ENCODE data around the gene MDGA2. TPM values are rescaled to one million over a fixed set of nuclear protein-coding genes. Genes with fewer than 3 reads are reported as not detected.

Gene MDGA2
- total RNA-seq, 1 donor from 2014 or later, result not detected

DNA sequence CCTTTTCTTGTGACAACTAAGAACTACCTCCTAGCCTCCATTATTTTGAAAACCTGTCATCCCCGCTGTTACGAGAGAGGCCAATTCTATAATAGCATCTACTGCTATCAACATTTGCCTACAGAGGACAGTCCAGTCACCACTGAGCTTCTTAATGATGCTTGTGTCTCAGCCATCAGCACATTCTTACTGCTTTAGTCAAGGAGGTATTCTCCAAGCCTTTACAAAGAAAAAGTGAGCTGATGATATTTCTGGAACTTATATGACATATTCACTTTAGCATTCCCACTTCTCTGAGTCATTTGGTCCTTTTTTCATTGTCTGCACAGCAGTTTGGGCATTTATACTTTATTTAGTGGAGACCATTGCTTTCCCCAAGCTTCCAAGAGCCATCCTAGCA lies 526.1 kb downstream of the MDGA2 start:
- H3K27ac Mint-ChIP-seq, result no peak overlapping the region
- intact Hi-C loops (cut with micrococcal nuclease), result no loop called here
- H3K4me3 Mint-ChIP-seq, result no peak overlapping the region
- TF ChIP-seq, protein P1, sequence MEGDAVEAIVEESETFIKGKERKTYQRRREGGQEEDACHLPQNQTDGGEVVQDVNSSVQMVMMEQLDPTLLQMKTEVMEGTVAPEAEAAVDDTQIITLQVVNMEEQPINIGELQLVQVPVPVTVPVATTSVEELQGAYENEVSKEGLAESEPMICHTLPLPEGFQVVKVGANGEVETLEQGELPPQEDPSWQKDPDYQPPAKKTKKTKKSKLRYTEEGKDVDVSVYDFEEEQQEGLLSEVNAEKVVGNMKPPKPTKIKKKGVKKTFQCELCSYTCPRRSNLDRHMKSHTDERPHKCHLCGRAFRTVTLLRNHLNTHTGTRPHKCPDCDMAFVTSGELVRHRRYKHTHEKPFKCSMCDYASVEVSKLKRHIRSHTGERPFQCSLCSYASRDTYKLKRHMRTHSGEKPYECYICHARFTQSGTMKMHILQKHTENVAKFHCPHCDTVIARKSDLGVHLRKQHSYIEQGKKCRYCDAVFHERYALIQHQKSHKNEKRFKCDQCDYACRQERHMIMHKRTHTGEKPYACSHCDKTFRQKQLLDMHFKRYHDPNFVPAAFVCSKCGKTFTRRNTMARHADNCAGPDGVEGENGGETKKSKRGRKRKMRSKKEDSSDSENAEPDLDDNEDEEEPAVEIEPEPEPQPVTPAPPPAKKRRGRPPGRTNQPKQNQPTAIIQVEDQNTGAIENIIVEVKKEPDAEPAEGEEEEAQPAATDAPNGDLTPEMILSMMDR (IDR thresholded peaks at IDR 0.05), result no peak
- no peak for ATAC-seq (ENCODE audit: low read depth)
- POLR2A ChIA-PET, result no interaction called here
- H3K4me1 Mint-ChIP-seq, result no peaks in the 10 kb centered on the region
- peaks cover 9% of the 10 kb centered on the region for H3K9me3 Mint-ChIP-seq
- DNase-seq, result no peak
- CTCF ChIA-PET, result no interaction called here
- no peaks in the 10 kb centered on the region for H3K27me3 Mint-ChIP-seq
- no peaks in the 10 kb centered on the region for H3K36me3 Mint-ChIP-seq (ENCODE audit: low read depth)

- Mint-ChIP-seq H3K4me3 (no peak overlapping the region), H3K9me3 (peaks cover 6% of the 10 kb centered on the region), H3K36me3 (ENCODE audit: low read depth) (no peaks in the 10 kb centered on the region), H3K27me3 (no peaks in the 10 kb centered on the region), H3K27ac (no peak overlapping the region), H3K4me1 (no peaks in the 10 kb centered on the region)
- ChIA-PET POLR2A (no interaction called here), CTCF (no interaction called here)
- DNase-seq (no peak), ATAC-seq (ENCODE audit: low read depth) (no peak)
- intact Hi-C loops (cut with micrococcal nuclease), result no loop called here
- TF ChIP-seq, protein P1 (IDR thresholded peaks at IDR 0.05), result no peak
Observed at GRCh38 chr14:47148686-47149085, 526.7 kb downstream of the MDGA2 start.

GRCh38 chr14:47120645-47121044 lies 554.8 kb downstream of the MDGA2 start:
- DNase-seq, result no peak
- no peak overlapping the region for H3K4me3 Mint-ChIP-seq
- ATAC-seq (ENCODE audit: low read depth), result no peak
- H3K36me3 Mint-ChIP-seq (ENCODE audit: low read depth), result no peaks in the 10 kb centered on the region
- H3K27me3 Mint-ChIP-seq, result no peaks in the 10 kb centered on the region
- POLR2A ChIA-PET, result no interaction called here
- no peak overlapping the region for H3K27ac Mint-ChIP-seq
- no peaks in the 10 kb centered on the region for H3K4me1 Mint-ChIP-seq
- H3K9me3 Mint-ChIP-seq, result peaks cover 12% of the 10 kb centered on the region
- intact Hi-C loops (cut with micrococcal nuclease), result no loop called here
- TF ChIP-seq, protein P1 (IDR thresholded peaks at IDR 0.05), result no peak
- CTCF ChIA-PET, result no interaction called here

- intact Hi-C loops (cut with micrococcal nuclease), result no loop called here
- H3K27me3 Mint-ChIP-seq, result no peaks in the 10 kb centered on the region
- H3K9me3 Mint-ChIP-seq, result peaks cover 2% of the 10 kb centered on the region
- H3K4me3 Mint-ChIP-seq, result no peak overlapping the region
- no peak for DNase-seq
- ATAC-seq (ENCODE audit: low read depth), result no peak
- H3K27ac Mint-ChIP-seq, result no peak overlapping the region
- TF ChIP-seq, protein P1 (IDR thresholded peaks at IDR 0.05), result no peak
- H3K36me3 Mint-ChIP-seq (ENCODE audit: low read depth), result no peaks in the 10 kb centered on the region
- ChIA-PET CTCF (no interaction called here), POLR2A (no interaction called here)
- no peaks in the 10 kb centered on the region for H3K4me1 Mint-ChIP-seq
Observed at GRCh38 chr14:47103771-47104170, 571.6 kb downstream of the MDGA2 start.

- Mint-ChIP-seq H3K27me3 (no peaks in the 10 kb centered on the region), H3K4me1 (no peaks in the 10 kb centered on the region), H3K36me3 (ENCODE audit: low read depth) (no peaks in the 10 kb centered on the region), H3K9me3 (peaks cover 2% of the 10 kb centered on the region), H3K27ac (no peak overlapping the region), H3K4me3 (no peak overlapping the region)
- ATAC-seq (ENCODE audit: low read depth) (no peak), DNase-seq (no peak)
- CTCF ChIA-PET, result no interaction called here
- POLR2A ChIA-PET, result no interaction called here
- intact Hi-C loops (cut with micrococcal nuclease), result no loop called here
- TF ChIP-seq, protein P1 (IDR thresholded peaks at IDR 0.05), result no peak
Observed at GRCh38 chr14:47102472-47102871, 572.9 kb downstream of the MDGA2 start.

Measured in activated B cell treated with CpG ODN at 0.5 μM for 24 hours (primary cell).